Omental fat pad (tissue), 4 donors: ENCODE results near the gene GGA3. TPM values are rescaled to one million over a fixed set of nuclear protein-coding genes. Genes with fewer than 3 reads are reported as not detected.

Experiments
- ATAC-seq: fragments of 150-250 bp; one replicate; pipeline ENCODE4 v1.9.1; 2016; ENCODE audit warnings: mild to moderate bottlenecking, moderate library complexity; ENCODE audit not compliant: low FRiP score
- DNase-seq: peaks from one replicate; pipeline ENCODE4 v3.0.0-alpha.2; 2019; ENCODE audit warnings: low spot score
- CTCF ChIP-seq, 3 donors: fragments of 450-650 bp; IDR thresholded peaks; one replicate each; pipeline ENCODE4 v1.5.1; 2016 to 2017; ENCODE audit warnings: antibody characterized with exemption in 3 of 3, mild to moderate bottlenecking in 3 of 3, moderate library complexity in 2 of 3
- total RNA-seq, 4 donors: library from RNA; depleted of rRNA; stranded (reverse); fragments of >200 nt; gene quantifications; one replicate each; pipeline ENCODE4 v1.1.0, GENCODE V29; 2016

GGA3 gene
- total RNA-seq, 4 donors from 2014 or later: 22.3 to 36.3 (median 30.5) TPM

- DNase-seq (no peak), ATAC-seq (no peak)
- no peak for TF ChIP-seq CTCF (IDR thresholded peaks at IDR 0.05)
Observed at GRCh38 chr17:75238684-75239191, 22.7 kb downstream of the GGA3 start.

- DNase-seq (no peak), ATAC-seq (no peak)
- no peak for TF ChIP-seq CTCF (IDR thresholded peaks at IDR 0.05)
Observed at GRCh38 chr17:75238020-75238580, 23.3 kb downstream of the GGA3 start.

- no peak for TF ChIP-seq CTCF (IDR thresholded peaks at IDR 0.05)
- DNase-seq (no peak), ATAC-seq (no peak)
Observed at GRCh38 chr17:75237100-75238014, 24.0 kb downstream of the GGA3 start.

- DNase-seq: no peak
- ATAC-seq: no peak
- no peak for TF ChIP-seq CTCF (IDR thresholded peaks at IDR 0.05)
Observed at GRCh38 chr17:75232786-75233185, 28.6 kb downstream of the GGA3 start.

- DNase-seq (no peak), ATAC-seq (no peak)
- no peak for TF ChIP-seq CTCF (IDR thresholded peaks at IDR 0.05)
Observed at GRCh38 chr17:75231741-75232464, 29.5 kb downstream of the GGA3 start.

GRCh38 chr17:75231071-75231470, 30.3 kb downstream of the GGA3 start:
- ATAC-seq (no peak), DNase-seq (no peak)
- TF ChIP-seq CTCF (IDR thresholded peaks at IDR 0.05): no peak
